Breast epithelium (tissue), 4 donors: ENCODE results near the gene RBBP8. TPM values are rescaled to one million over a fixed set of nuclear protein-coding genes. Genes with fewer than 3 reads are reported as not detected.
A peak's percentile ranks its signal among the peaks of the same experiment; 100 is the strongest.

Experiments used
- DNase-seq, 2 donors: peaks; one replicate each; pipeline ENCODE4 v3.0.0-alpha.2; 2019; ENCODE audit warnings: low spot score in 2 of 2
- H3K27ac ChIP-seq, 2 donors: fragments of 200-600 bp; sonication (generic) in 1 of 2; one replicate each; pipeline ENCODE4 v1.5.1; 2016 to 2019; ENCODE audit warnings: mild to moderate bottlenecking in 1 of 2
- H3K27me3 ChIP-seq, 2 donors: fragments of 200-600 bp; sonication (generic) in 1 of 2; one replicate each; pipeline versions ENCODE4 v1.5.1 to v1.6.0; 2017 to 2019; ENCODE audit warnings: control low read depth in 1 of 2, mild to moderate bottlenecking in 1 of 2
- H3K36me3 ChIP-seq: fragments of 200-600 bp; one replicate; pipeline ENCODE4 v1.5.1; 2019
- H3K4me1 ChIP-seq, 2 donors: fragments of 200-600 bp; sonication (generic); one replicate each; pipeline ENCODE4 v1.5.1; 2016 to 2019; ENCODE audit warnings: control low read depth in 1 of 2
- H3K4me3 ChIP-seq, 3 donors: fragments of 200-600 bp; sonication (generic); 1 replicate in 2 of 3; 2 replicates in 1 of 3; pipeline ENCODE4 v1.5.1; 2016 to 2019; ENCODE audit warnings: mild to moderate bottlenecking in 3 of 3, moderate library complexity in 2 of 3
- H3K9me3 ChIP-seq, 2 donors: fragments of 200-600 bp; sonication (generic) in 1 of 2; one replicate each; pipeline ENCODE4 v1.5.1; 2016 to 2019; ENCODE audit warnings: control low read depth in 1 of 2
- CTCF ChIP-seq, 3 donors: fragments of 450-650 bp; IDR thresholded peaks; one replicate each; pipeline ENCODE4 v1.5.1; 2016 to 2017; ENCODE audit warnings: antibody characterized with exemption in 3 of 3, mild to moderate bottlenecking in 3 of 3, moderate library complexity in 3 of 3
- POLR2A ChIP-seq: fragments of 450-650 bp; IDR thresholded peaks from one replicate; pipeline ENCODE4 v1.6.1; 2016; ENCODE audit warnings: antibody characterized with exemption, mild to moderate bottlenecking, moderate library complexity
- POLR2AphosphoS5 ChIP-seq, 3 donors: sonication (generic); formaldehyde crosslinking; IDR thresholded peaks; one replicate each; pipeline ENCODE4 v1.6.1; 2017; ENCODE audit warnings: antibody characterized with exemption in 3 of 3
- intact Hi-C: fragments of 100-400 bp; cut with DNase I; formaldehyde crosslinking; loops from one replicate; pipeline ENCODE4 v1.15.1; 2023; ENCODE audit warnings: low total_unique reads
- total RNA-seq, 3 donors: library from RNA; depleted of rRNA; stranded (reverse); fragments of >200 nt; gene quantifications; one replicate each; pipeline ENCODE4 v1.1.0, GENCODE V29; 2016

Gene RBBP8
- total RNA-seq, 3 donors from 2014 or later, result 19.4 to 117 (median 76.4) TPM

GRCh38 chr18:23021623-23022022 is 88.5 kb downstream of the RBBP8 start:
- no peak overlapping the region for H3K27ac ChIP-seq
- H3K27me3 ChIP-seq, result no peaks in the 10 kb centered on the region
- no peaks in the 10 kb centered on the region for H3K36me3 ChIP-seq
- no peak overlapping the region for H3K4me3 ChIP-seq
- intact Hi-C loops, result no loop called here
- no peaks in the 10 kb centered on the region for H3K9me3 ChIP-seq
- no peaks in the 10 kb centered on the region for H3K4me1 ChIP-seq
- no peak for DNase-seq
- TF ChIP-seq POLR2AphosphoS5 (IDR thresholded peaks at IDR 0.05) (no peak), POLR2A (no peak), CTCF (IDR thresholded peaks at IDR 0.05) (no peak)

- no peaks in the 10 kb centered on the region for H3K27me3 ChIP-seq
- TF ChIP-seq CTCF (IDR thresholded peaks at IDR 0.05) (no peak), POLR2AphosphoS5 (IDR thresholded peaks at IDR 0.05) (no peak), POLR2A (no peak)
- intact Hi-C loops, result no loop called here
- H3K9me3 ChIP-seq, result no peaks in the 10 kb centered on the region
- H3K27ac ChIP-seq, result peak overlapping the region; percentile 52 to 82
- no peaks in the 10 kb centered on the region for H3K36me3 ChIP-seq
- DNase-seq, result no peak
- H3K4me1 ChIP-seq, result peaks cover 0 to 2% of the 10 kb centered on the region in 2 donors
- H3K4me3 ChIP-seq, result no peak overlapping the region
Observed at GRCh38 chr18:23032030-23032582, 99.0 kb downstream of the RBBP8 start.

- Histone ChIP-seq H3K4me1 (peaks cover 0 to 2% of the 10 kb centered on the region in 2 donors), H3K9me3 (no peaks in the 10 kb centered on the region), H3K27ac (peak overlapping the region; percentile 52 to 82), H3K4me3 (no peak overlapping the region), H3K27me3 (no peaks in the 10 kb centered on the region), H3K36me3 (no peaks in the 10 kb centered on the region)
- no peak for DNase-seq
- intact Hi-C loops, result no loop called here
- TF ChIP-seq POLR2AphosphoS5 (IDR thresholded peaks at IDR 0.05), result no peak
- no peak for TF ChIP-seq CTCF (IDR thresholded peaks at IDR 0.05)
- TF ChIP-seq POLR2A, result no peak
Observed at GRCh38 chr18:23033056-23033455, 99.9 kb downstream of the RBBP8 start.

- Histone ChIP-seq H3K9me3 (no peaks in the 10 kb centered on the region), H3K4me3 (no peak overlapping the region), H3K27ac (no peak overlapping the region), H3K4me1 (peaks cover 0 to 2% of the 10 kb centered on the region in 2 donors), H3K27me3 (no peaks in the 10 kb centered on the region), H3K36me3 (no peaks in the 10 kb centered on the region)
- intact Hi-C loops, result no loop called here
- DNase-seq, result no peak
- no peak for TF ChIP-seq POLR2AphosphoS5 (IDR thresholded peaks at IDR 0.05)
- no peak for TF ChIP-seq CTCF (IDR thresholded peaks at IDR 0.05)
- TF ChIP-seq POLR2A, result no peak
Observed at GRCh38 chr18:23036660-23037201, 103.6 kb downstream of the RBBP8 start.

GRCh38 chr18:23037646-23038045 is 104.5 kb downstream of the RBBP8 start:
- H3K4me3 ChIP-seq, result no peak overlapping the region
- no peak for TF ChIP-seq POLR2A
- no peaks in the 10 kb centered on the region for H3K36me3 ChIP-seq
- H3K4me1 ChIP-seq, result peaks cover 0 to 2% of the 10 kb centered on the region in 2 donors
- intact Hi-C loops, result no loop called here
- H3K9me3 ChIP-seq, result no peaks in the 10 kb centered on the region
- no peak for DNase-seq
- no peak overlapping the region for H3K27ac ChIP-seq
- H3K27me3 ChIP-seq, result no peaks in the 10 kb centered on the region
